ENCODE measurements around the gene NXNL2.

Gene NXNL2

DNA sequence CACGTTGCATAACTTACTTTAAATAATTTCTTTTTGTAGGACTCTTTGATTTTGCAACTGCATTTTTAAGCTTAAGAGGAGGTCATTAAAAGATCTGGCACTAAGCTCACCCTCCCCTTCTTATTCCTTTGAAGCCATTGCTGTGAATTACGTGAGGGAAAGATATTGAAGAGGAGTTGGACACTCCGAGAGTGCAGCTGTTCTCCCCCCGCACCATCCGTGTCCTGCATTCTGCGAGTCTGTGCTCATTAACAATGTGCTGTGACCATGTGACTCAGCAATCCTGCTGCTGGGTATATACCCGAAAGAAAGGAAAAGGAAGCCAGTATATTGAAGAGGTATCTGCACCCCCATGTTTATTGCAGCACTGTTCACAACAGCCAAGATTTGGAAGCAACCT, 40.0 kb downstream of the NXNL2 start:
- intact Hi-C loops (cut with DNase I; ENCODE audit: low total_unique reads), result no loop called here
- Histone ChIP-seq H3K27me3 (no peaks in the 10 kb centered on the region), H3K9me3 (no peaks in the 10 kb centered on the region), H3K36me3 (no peaks in the 10 kb centered on the region), H3K4me1 (peaks cover 0 to 6% (median 3%) of the 10 kb centered on the region in 4 donors), H3K4me3 (no peak overlapping the region), H3K27ac (no peak overlapping the region)
- TF ChIP-seq, protein P1, sequence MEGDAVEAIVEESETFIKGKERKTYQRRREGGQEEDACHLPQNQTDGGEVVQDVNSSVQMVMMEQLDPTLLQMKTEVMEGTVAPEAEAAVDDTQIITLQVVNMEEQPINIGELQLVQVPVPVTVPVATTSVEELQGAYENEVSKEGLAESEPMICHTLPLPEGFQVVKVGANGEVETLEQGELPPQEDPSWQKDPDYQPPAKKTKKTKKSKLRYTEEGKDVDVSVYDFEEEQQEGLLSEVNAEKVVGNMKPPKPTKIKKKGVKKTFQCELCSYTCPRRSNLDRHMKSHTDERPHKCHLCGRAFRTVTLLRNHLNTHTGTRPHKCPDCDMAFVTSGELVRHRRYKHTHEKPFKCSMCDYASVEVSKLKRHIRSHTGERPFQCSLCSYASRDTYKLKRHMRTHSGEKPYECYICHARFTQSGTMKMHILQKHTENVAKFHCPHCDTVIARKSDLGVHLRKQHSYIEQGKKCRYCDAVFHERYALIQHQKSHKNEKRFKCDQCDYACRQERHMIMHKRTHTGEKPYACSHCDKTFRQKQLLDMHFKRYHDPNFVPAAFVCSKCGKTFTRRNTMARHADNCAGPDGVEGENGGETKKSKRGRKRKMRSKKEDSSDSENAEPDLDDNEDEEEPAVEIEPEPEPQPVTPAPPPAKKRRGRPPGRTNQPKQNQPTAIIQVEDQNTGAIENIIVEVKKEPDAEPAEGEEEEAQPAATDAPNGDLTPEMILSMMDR (IDR thresholded peaks at IDR 0.05), result no peak
- DNase-seq, result no peak

DNA sequence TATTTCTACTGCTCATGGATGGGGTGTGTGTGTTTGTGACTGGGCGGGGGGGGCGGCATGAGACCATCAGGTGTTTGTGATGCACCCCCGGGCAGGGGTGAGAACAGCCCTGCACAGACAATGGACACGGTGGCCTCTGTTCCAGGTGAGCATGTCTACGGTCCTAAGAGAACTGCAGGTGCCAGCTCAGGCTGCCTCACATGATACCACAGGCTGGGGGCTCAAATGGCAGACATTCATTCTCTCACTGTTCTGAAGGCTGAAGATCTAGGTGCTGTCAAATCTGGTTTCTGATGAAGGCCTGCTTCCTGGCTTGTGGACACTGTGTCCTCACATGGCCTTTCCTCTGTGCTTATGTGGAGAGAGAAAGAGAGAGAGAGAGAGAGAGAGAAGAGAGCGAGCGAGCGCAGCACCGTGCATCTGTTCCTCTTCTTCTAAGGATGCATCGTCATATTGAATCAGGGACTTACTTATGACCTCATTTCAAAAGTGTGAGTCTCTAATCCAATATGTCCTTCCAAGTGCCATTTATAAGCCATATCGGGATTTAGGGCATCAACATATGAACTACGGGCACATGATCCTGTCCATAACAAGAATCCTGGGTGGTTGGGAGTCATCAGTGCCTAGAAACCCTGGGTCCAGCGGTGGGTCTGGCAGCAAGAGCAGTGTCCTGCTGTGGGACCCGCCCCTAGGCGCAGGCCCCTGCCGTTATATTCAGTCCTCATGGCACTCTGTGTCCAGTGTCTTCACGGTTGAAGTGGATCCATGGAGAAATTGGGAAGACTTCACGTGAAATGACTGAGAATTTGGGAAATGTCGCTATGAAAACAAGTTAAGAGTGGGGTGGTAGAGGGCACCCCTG, 42.5 kb downstream of the NXNL2 start:
- Histone ChIP-seq H3K4me1 (peaks cover 0 to 6% (median 3%) of the 10 kb centered on the region in 4 donors), H3K27ac (no peak overlapping the region), H3K9me3 (no peaks in the 10 kb centered on the region), H3K27me3 (no peaks in the 10 kb centered on the region), H3K36me3 (no peaks in the 10 kb centered on the region), H3K4me3 (no peak overlapping the region)
- TF ChIP-seq, protein P1 (IDR thresholded peaks at IDR 0.05), result no peak
- intact Hi-C loops (cut with DNase I; ENCODE audit: low total_unique reads), result no loop called here
- DNase-seq, result no peak

DNA sequence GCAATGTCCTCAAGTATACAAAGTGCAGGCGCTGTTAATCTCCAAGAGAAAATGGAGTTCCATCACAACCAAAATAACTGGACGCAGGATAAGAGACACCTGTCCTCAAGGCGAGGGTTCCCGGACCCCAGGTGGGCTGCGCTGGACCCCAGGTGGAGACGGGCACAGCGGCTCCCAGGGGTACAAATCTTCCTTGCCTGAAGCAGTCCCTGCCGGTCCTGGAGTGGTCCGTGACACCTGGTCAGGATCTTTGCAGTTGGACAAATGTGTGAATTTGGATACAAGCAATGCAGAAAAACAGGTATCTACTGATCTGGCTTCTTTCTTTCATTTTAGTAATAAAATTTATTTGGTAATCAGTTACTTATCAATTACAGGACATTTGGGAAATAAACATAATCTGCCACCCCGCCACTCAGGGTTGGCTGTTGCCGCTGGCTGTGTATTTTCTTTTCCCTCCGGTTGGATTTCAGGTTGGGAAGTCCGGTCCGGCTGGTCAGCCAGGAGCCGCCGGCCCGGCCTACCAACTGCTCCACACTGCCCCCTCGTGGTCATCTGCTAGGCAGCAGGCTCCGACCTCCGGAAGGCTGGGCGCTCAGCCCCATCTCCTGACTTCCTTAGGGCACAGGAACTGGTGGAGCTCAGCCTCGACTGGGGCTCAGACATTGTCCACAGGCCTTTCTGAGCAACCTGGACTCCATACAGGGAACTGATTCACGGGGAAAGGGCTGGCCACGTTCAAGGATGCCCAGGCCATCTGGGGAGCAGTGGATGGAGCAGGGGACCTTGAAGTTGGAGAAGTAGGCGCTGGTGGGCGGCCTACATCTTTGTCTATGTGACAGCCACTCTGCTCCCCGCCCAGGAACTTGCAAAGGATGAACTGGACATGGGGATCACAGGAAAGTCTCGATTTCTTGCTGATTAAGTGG, 43.4 kb downstream of the NXNL2 start:
- intact Hi-C loops (cut with DNase I; ENCODE audit: low total_unique reads), result no loop called here
- Histone ChIP-seq H3K9me3 (no peaks in the 10 kb centered on the region), H3K27me3 (no peaks in the 10 kb centered on the region), H3K36me3 (no peaks in the 10 kb centered on the region), H3K4me1 (peaks cover 0 to 6% (median 3%) of the 10 kb centered on the region in 4 donors), H3K27ac (no peak overlapping the region), H3K4me3 (no peak overlapping the region)
- TF ChIP-seq, protein P1 (IDR thresholded peaks at IDR 0.05), result peak; percentile 94 to 96
- peak; percentile 71 to 89 for DNase-seq

DNA sequence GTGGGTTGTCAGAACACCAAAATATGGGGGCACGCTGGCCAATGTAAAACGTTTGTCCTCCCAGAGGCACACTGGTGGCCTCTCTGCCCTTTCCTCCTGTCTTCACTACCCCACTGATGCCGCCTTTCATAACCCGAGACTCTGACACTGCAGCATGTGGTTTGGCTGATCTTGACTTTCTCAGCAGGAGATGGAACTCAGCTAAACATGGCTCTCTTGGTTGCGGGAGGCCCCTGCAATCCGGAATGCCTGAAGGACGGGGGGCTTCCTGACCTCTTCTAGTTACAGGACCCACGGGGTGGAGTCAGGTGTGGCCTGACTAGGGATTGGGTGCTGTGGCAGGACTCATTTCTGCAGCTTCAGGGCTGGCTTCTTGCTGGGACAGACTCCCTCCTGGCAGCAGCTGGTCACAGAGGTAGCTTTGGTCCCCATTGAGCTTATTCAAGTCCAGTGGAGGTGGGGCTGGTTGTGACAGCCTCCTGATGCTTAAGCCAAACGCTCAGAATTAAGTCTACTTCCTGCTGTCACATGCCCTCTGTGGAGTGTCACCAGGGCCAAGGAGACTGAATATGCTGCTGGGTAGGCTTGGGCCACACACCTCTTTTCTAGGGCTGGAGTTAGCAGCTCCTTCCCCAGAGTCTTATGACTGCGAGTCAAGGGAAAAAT, 44.2 kb downstream of the NXNL2 start:
- no peak for DNase-seq
- TF ChIP-seq, protein P1 (IDR thresholded peaks at IDR 0.05), result no peak
- H3K36me3 ChIP-seq, result no peaks in the 10 kb centered on the region
- H3K4me1 ChIP-seq, result peaks cover 0 to 12% (median 5%) of the 10 kb centered on the region in 4 donors
- no peaks in the 10 kb centered on the region for H3K9me3 ChIP-seq
- intact Hi-C loops (cut with DNase I; ENCODE audit: low total_unique reads), result no loop called here
- no peak overlapping the region for H3K4me3 ChIP-seq
- no peaks in the 10 kb centered on the region for H3K27me3 ChIP-seq
- no peak overlapping the region for H3K27ac ChIP-seq

DNA sequence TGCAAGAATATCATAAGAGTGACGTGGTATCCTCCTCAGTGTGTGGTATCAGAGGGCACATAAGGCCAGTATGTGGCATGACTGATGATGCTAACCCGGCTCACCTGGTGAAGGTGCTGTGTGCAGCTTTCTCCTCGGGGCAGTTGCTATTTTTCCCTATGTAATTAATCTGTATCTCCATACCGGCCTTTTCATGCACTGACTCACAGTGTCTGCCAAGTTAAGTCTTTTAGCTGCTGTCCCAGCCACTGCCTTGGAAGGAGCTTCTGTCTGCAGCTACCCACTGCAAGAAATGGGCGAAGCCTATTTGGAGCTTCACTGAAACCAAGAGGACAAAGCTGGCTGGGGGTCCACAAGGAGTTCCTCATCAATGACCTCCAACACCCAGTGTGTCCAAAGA, 46.0 kb downstream of the NXNL2 start:
- no peak for DNase-seq
- Histone ChIP-seq H3K9me3 (no peaks in the 10 kb centered on the region), H3K27me3 (no peaks in the 10 kb centered on the region), H3K4me1 (peaks cover 0 to 13% (median 8%) of the 10 kb centered on the region in 4 donors), H3K27ac (no peak overlapping the region), H3K4me3 (no peak overlapping the region), H3K36me3 (no peaks in the 10 kb centered on the region)
- intact Hi-C loops (cut with DNase I; ENCODE audit: low total_unique reads), result no loop called here
- TF ChIP-seq, protein P1 (IDR thresholded peaks at IDR 0.05), result no peak

All from tibial artery (tissue), 4 donors.